GM19468 (cell line): ENCODE measurements around the gene DNAH11.
"Not testable (repeated sequence)": the region's sequence is repeated elsewhere in the genome, so short reads cannot be mapped to it uniquely, and the experiment has no call there.

Experiments used
- ATAC-seq: cut with Tn5 transposase; IDR thresholded peaks from one replicate; pipeline ENCODE4 v1.9.1; 2021; ENCODE audit warnings: mild to moderate bottlenecking, moderate library complexity, moderate number of reproducible peaks; ENCODE audit not compliant: unreplicated experiment; ENCODE audit errors: extremely low read depth

The DNAH11 gene

GRCh38 chr7:21867816-21868575 is 325.2 kb downstream of the DNAH11 start:
- ATAC-seq, result no peak

GRCh38 chr7:21868576-21868850 is 325.7 kb downstream of the DNAH11 start:
- ATAC-seq, result no peak

GRCh38 chr7:21869785-21870402 is 327.1 kb downstream of the DNAH11 start:
- ATAC-seq, result no peak

DNA sequence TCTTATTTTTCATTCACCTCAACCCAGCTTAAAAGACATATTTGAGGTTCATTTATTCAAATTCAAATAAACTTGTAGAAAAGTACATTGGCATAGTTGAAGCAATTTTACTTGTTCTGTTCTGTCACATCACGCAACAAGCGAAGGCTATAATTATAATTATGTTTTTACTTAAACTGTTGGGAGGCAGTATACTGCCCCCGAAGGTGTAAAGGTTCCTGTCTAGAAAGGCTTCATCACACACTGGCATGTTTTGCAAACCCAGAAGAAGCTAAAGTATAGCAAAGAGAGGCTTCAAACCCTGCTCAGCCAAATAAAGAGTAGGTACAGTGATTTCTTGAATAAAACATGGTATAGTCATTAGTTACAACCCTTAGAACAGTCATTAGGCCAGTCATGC is 340.2 kb downstream of the DNAH11 start:
- no peak for ATAC-seq

- ATAC-seq, result not testable (repeated sequence)
Measured at GRCh38 chr7:21883501-21883900, 340.7 kb downstream of the DNAH11 start.

GRCh38 chr7:21884496-21884895 is 341.7 kb downstream of the DNAH11 start:
- no peak for ATAC-seq

DNA sequence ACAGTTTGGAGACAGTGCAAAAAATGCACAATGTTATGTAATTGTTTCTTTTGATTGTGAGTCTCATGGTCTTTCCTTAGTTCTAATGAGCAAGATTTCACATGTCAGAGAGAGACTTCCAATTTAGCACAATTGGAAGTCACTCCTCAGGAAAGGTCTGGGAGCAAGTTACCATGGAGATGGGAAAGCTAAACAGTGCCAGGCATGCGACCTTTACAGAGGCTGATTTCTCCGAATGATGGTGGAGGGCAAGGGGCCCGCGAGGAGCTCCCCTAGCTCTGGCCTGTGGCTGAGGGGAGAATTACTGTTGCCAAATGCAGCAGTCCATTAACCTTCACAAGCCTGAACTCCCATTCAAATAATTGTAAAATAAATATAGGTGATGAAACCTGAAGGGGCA is 343.6 kb downstream of the DNAH11 start:
- ATAC-seq, result no peak

DNA sequence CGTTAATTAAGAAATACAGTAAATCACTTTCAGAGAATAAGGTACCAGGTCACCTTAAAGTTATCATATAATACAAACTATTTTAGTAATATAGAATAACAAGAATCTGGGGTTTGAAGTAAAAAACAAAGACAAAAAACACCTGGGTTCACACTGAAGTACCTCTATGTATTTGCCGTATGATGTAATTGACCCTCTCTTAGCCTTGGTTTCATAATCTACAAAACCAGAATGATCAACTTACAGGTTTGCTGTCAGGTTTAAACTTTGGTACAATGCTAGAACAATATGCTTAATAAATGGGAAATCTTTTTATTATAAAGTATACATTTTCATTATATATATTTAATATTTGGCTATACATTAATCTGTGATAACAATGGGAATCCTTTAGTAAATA is 344.5 kb downstream of the DNAH11 start:
- ATAC-seq, result no peak

DNA sequence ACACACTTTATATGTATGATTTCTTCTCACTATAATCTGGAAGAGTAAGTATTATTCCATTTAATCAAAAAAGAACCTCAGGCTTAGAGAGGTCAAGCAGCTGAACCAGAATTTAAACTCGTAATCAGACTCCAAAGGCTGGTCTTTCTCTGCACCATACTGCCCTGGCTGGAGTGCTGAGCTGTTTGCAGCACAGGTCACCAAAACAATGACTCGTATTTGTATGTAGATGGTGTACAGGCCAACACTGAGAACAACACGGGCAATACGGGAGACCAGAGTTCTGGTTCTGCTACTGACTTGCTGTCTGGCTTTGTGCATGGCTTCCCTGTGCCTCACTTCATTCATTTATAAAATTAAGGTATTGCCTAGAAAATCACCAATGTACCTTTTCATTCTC is 344.9 kb downstream of the DNAH11 start:
- ATAC-seq, result no peak

DNA sequence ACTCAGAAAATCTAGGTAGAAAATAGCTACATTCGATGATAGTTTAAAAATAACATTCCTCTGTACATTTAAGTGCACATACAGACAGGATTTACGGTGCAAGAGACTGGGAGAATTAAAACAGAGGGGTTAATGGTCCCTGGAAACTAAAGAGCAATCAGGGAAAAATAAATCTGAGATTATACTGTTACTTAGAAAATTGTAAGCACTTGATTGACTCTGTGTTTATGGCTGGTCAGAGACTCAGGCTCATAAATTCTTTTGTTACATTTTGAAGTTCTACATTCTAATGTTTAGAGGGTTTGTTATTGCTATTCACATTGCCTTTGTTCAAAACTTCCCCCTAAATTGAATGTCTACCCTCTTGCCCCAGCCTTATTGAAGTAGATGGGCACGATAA is 348.5 kb downstream of the DNAH11 start:
- no peak for ATAC-seq

GRCh38 chr7:21893401-21893800 is 350.6 kb downstream of the DNAH11 start:
- no peak for ATAC-seq

GRCh38 chr7:21898265-21898930 is 355.6 kb downstream of the DNAH11 start:
- peak; percentile 35 for ATAC-seq

DNA sequence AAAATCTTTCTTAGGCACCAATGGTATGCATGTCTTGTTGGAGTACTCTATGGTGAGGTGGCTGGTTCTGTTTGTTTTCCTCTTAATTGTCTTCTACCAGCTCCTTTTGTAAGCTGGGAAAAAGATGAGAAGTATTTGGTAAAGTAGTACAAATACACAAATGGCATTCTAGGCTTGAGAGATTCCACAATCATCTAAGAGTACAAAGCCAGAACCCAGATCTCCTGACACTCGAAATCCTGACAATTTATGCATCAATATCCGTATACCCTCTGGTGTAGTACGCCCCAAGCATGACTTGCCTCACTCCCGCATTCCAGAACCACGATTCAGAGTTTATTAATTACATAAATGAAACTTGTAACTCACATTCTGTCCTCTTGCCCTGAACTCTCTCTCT is 359.4 kb downstream of the DNAH11 start:
- no peak for ATAC-seq

GRCh38 chr7:21903020-21903786 is 360.4 kb downstream of the DNAH11 start:
- no peak for ATAC-seq

- ATAC-seq, result no peak
Measured at GRCh38 chr7:21908746-21909145, 365.9 kb downstream of the DNAH11 start.

GRCh38 chr7:21910253-21910652 is 367.4 kb downstream of the DNAH11 start:
- no peak for ATAC-seq

DNA sequence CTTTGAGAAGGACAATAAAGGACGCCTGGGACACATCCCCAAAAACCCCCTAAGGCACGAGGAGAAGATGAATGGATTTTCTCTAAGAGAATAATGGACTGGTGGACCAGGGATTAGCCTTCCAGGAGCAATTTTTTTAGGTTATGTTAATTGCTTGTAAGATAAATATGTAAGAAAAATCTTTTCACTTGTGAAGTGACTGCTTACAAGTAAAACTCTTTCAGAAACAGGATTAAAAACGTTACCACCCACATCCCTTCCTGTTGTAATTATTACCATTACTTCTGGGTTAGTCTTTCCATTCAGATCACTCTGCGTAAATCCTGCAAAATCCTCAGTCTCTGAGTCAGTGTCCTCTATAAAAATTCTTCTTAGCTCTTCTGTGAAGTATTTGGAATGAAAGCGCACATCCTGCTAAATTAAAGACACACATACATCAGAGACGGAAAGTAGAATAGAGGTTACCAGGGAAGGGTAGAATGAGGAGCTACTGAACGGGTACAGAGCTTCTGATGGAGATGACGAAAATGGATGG is 368.6 kb downstream of the DNAH11 start:
- no peak for ATAC-seq

GRCh38 chr7:21912305-21912704 is 369.5 kb downstream of the DNAH11 start:
- ATAC-seq, result no peak

DNA sequence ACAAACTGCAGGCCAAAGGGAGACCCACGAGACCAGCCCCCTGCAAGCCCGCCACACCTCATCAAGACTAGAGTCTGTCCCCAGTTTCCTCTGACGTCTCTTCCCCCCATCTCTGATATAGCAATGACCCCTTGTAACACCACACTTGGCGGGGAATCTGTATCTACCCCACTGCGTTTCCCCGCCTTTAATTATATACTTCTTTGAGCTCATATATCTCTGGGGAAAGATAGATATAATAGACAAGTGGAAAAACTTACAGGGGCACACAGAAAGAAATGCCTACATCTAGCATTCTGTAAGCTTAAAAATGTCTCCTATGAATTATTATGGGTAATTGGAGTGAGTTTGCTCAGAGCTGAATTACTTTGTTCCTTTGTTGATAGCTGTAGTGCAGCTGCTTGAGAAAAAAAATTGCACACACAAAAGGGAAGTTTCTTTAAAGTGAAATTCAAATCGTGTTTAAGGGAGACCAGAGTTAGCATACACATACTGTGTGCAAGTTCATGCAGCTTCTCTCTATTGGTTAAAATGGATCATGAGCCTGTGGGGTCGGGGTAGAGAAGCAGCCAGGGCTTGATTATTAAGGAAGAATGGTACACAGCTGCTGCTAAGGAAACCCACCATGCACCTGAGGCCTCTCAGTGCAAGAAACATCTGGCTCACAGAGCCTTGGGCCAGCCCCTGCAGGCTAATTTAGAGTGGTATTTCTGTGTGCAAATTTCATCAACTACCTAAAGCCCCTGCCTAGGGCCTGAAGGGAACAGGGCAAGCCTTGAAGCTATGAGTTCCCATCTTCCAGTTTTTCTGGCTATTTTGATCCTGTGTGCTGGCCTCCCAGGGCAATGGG is 370.3 kb downstream of the DNAH11 start:
- no peak for ATAC-seq

DNA sequence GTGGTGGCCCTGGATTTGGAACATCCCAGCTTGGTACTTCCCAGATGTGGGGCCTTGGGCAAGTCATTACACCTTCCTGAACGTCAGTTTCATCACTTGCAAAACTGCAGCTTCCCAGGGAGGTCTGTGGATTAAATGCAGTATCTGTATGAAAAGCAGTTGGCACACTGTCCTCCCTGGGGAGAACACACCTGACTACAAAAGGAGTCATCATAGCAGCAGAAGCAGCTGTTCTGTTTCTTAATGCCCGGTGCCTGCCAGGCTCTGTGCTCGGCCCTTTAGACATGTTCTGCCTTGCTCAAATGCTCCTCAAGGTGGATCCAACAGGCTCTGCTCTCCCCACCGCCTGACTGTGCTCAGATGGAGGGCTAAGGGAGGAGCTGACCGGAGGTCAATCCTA is 371.8 kb downstream of the DNAH11 start:
- no peak for ATAC-seq
